H9 (cell line): Measurements from ENCODE around the gene GRK3. TPM values are rescaled to one million over a fixed set of nuclear protein-coding genes. Genes with fewer than 3 reads are reported as not detected.

Experiments
- DNase-seq: peaks from one replicate; pipeline ENCODE4 v3.0.0-alpha.2; 2017
- H2AFZ ChIP-seq: one replicate; pipeline ENCODE4 v1.6.1; 2013; ENCODE audit warnings: mild to moderate bottlenecking, low read length, control low read depth, moderate library complexity
- H2AK5ac ChIP-seq: 2 replicates; pipeline ENCODE4 v1.6.1; 2013; ENCODE audit warnings: low read length, control low read depth, mixed read lengths; ENCODE audit not compliant: insufficient read length
- H2BK120ac ChIP-seq: one replicate; pipeline ENCODE4 v1.6.1; 2013; ENCODE audit warnings: low read depth, mild to moderate bottlenecking, low read length, control low read depth, inconsistent platforms; ENCODE audit not compliant: poor library complexity, severe bottlenecking
- H2BK12ac ChIP-seq: 2 replicates; pipeline ENCODE4 v1.6.1; 2013; ENCODE audit warnings: low read length, control low read depth, mixed read lengths, low read depth; ENCODE audit not compliant: insufficient read length
- H2BK15ac ChIP-seq: 2 replicates; pipeline ENCODE4 v1.6.1; 2013; ENCODE audit warnings: low read depth, low read length, control low read depth
- H2BK20ac ChIP-seq: one replicate; pipeline ENCODE4 v1.6.1; 2013; ENCODE audit warnings: low read depth, mild to moderate bottlenecking, low read length, control low read depth, inconsistent platforms; ENCODE audit not compliant: poor library complexity, severe bottlenecking
- H2BK5ac ChIP-seq: 2 replicates; pipeline ENCODE4 v1.6.1; 2013; ENCODE audit warnings: low read length, control low read depth, mixed read lengths; ENCODE audit not compliant: insufficient read length
- H3K14ac ChIP-seq: 2 replicates; pipeline ENCODE4 v1.6.1; 2013; ENCODE audit warnings: low read length, control low read depth; ENCODE audit not compliant: insufficient read depth
- H3K18ac ChIP-seq: 2 replicates; pipeline ENCODE4 v1.6.1; 2013; ENCODE audit warnings: low read depth, mild to moderate bottlenecking, mixed read lengths, low read length, control low read depth; ENCODE audit not compliant: insufficient read length
- H3K23ac ChIP-seq: 2 replicates; pipeline ENCODE4 v1.6.1; 2013; ENCODE audit warnings: low read length, control low read depth, mixed read lengths, low read depth; ENCODE audit not compliant: insufficient read length
- H3K23me2 ChIP-seq: 2 replicates; pipeline ENCODE4 v1.6.1; 2013; ENCODE audit warnings: low read depth, mild to moderate bottlenecking, mixed read lengths, low read length, control low read depth; ENCODE audit not compliant: insufficient read length, poor library complexity, severe bottlenecking
- H3K27ac ChIP-seq: 2 replicates; pipeline ENCODE4 v1.5.1; 2013; ENCODE audit warnings: low read length, control low read depth, mixed read lengths, low read depth; ENCODE audit not compliant: insufficient read length
- H3K27me3 ChIP-seq: 2 replicates; pipeline ENCODE4 v1.6.1; 2013; ENCODE audit warnings: low read length, control low read depth, inconsistent platforms; ENCODE audit not compliant: insufficient read depth
- H3K4ac ChIP-seq: 2 replicates; pipeline ENCODE4 v1.6.1; 2013; ENCODE audit warnings: low read depth, mild to moderate bottlenecking, control low read depth, inconsistent platforms, low read length, moderate library complexity
- H3K4me1 ChIP-seq: 2 replicates; pipeline ENCODE4 v1.6.1; 2013; ENCODE audit warnings: low read length, control low read depth, inconsistent platforms; ENCODE audit not compliant: insufficient read depth
- H3K4me2 ChIP-seq: 2 replicates; pipeline ENCODE4 v1.6.1; 2013; ENCODE audit warnings: low read length, control low read depth, mixed read lengths; ENCODE audit not compliant: insufficient read length, insufficient read depth
- H3K56ac ChIP-seq: 2 replicates; pipeline ENCODE4 v1.6.1; 2013; ENCODE audit warnings: low read depth, mild to moderate bottlenecking, mixed read lengths, low read length, control low read depth; ENCODE audit not compliant: insufficient read length
- H3K79me1 ChIP-seq: 2 replicates; pipeline ENCODE4 v1.6.1; 2013; ENCODE audit warnings: low read depth, mild to moderate bottlenecking, moderate library complexity, low read length, control low read depth, inconsistent platforms; ENCODE audit not compliant: insufficient read depth, poor library complexity, severe bottlenecking
- H3K79me2 ChIP-seq: 2 replicates; pipeline ENCODE4 v1.6.1; 2013; ENCODE audit warnings: low read length, control low read depth, inconsistent platforms; ENCODE audit not compliant: insufficient read depth
- H3K9ac ChIP-seq: 2 replicates; pipeline ENCODE4 v1.6.1; 2013; ENCODE audit warnings: low read length, control low read depth, mixed read lengths; ENCODE audit not compliant: insufficient read length; ENCODE audit errors: extremely low read depth
- H3K9me3 ChIP-seq: one replicate; pipeline ENCODE4 v1.6.1; 2013; ENCODE audit warnings: low read depth, low read length, inconsistent platforms; ENCODE audit not compliant: control insufficient read depth
- H3T11ph ChIP-seq: one replicate; pipeline ENCODE4 v1.6.1; 2013; ENCODE audit warnings: mild to moderate bottlenecking, low read length, control low read depth, inconsistent platforms
- H4K20me1 ChIP-seq: one replicate; pipeline ENCODE4 v1.6.1; 2013; ENCODE audit not compliant: control insufficient read depth, insufficient read length, insufficient read depth
- H4K5ac ChIP-seq: 2 replicates; pipeline ENCODE4 v1.6.1; 2013; ENCODE audit warnings: low read depth, mild to moderate bottlenecking, mixed read lengths, low read length, control low read depth; ENCODE audit not compliant: insufficient read length
- H4K8ac ChIP-seq: replicated peaks from 2 replicates; pipeline ENCODE4 v1.6.1; 2013; ENCODE audit warnings: low read length, control low read depth, mixed read lengths, low read depth; ENCODE audit not compliant: insufficient read length
- H4K91ac ChIP-seq: 2 replicates; pipeline ENCODE4 v1.6.1; 2013; ENCODE audit warnings: low read depth, mild to moderate bottlenecking, moderate library complexity, mixed read lengths, low read length, control low read depth; ENCODE audit not compliant: insufficient read length
- H3K27ac Mint-ChIP-seq, 3 experiments: 2 replicates in 2 of 3; 3 replicates in 1 of 3; pipeline ENCODE4 v1.8.0; 2020 to 2021; ENCODE audit warnings: mixed read lengths in 3 of 3, mild to moderate bottlenecking in 1 of 3, moderate library complexity in 1 of 3
- H3K27me3 Mint-ChIP-seq: 2 replicates; pipeline ENCODE4 v1.8.0; 2021; ENCODE audit warnings: low read depth, mild to moderate bottlenecking, moderate library complexity, mixed read lengths
- H3K36me3 Mint-ChIP-seq, 3 experiments: 2 replicates in 2 of 3; 3 replicates in 1 of 3; pipeline ENCODE4 v1.8.0; 2020 to 2021; ENCODE audit warnings: low read depth in 3 of 3, mixed read lengths in 3 of 3; ENCODE audit not compliant: insufficient read depth in 1 of 3
- H3K4me1 Mint-ChIP-seq, 2 experiments: 2 replicates each; pipeline ENCODE4 v1.8.0; 2020; ENCODE audit warnings: mixed read lengths in 2 of 2
- H3K4me3 Mint-ChIP-seq, 2 experiments: 2 replicates in 1 of 2; 3 replicates in 1 of 2; pipeline ENCODE4 v1.8.0; 2020 to 2021; ENCODE audit warnings: mild to moderate bottlenecking in 2 of 2, mixed read lengths in 2 of 2, moderate library complexity in 1 of 2
- H3K9me3 Mint-ChIP-seq, 2 experiments: 2 replicates in 1 of 2; 3 replicates in 1 of 2; pipeline ENCODE4 v1.8.0; 2020; ENCODE audit warnings: mild to moderate bottlenecking in 2 of 2, mixed read lengths in 2 of 2, moderate library complexity in 1 of 2
- CTCF ChIP-seq: fragments of 200-600 bp; sonication (generic); conservative IDR thresholded peaks from 3 replicates; pipeline ENCODE4 v1.8.0; 2021; ENCODE audit warnings: antibody characterized with exemption, mild to moderate bottlenecking
- WGBS: extraction: QIAGEN DNeasy Blood & Tissue Kit; methylation state at CpG from one replicate; pipeline ENCODE4 v1.1.7; 2013; ENCODE audit warnings: missing lambda C conversion rate, low lambda C conversion rate, mixed read lengths; ENCODE audit not compliant: insufficient read length; ENCODE audit errors: extremely low coverage; 5-methylcytosine and 5-hydroxymethylcytosine counted together
- total RNA-seq: library from RNA; stranded (reverse); gene quantifications from 2 replicates; pipeline ENCODE4 v1.2.1, GENCODE V29; 2021

Gene GRK3
- total RNA-seq, 1 experiment from 2014 or later: 23.9 TPM

DNA sequence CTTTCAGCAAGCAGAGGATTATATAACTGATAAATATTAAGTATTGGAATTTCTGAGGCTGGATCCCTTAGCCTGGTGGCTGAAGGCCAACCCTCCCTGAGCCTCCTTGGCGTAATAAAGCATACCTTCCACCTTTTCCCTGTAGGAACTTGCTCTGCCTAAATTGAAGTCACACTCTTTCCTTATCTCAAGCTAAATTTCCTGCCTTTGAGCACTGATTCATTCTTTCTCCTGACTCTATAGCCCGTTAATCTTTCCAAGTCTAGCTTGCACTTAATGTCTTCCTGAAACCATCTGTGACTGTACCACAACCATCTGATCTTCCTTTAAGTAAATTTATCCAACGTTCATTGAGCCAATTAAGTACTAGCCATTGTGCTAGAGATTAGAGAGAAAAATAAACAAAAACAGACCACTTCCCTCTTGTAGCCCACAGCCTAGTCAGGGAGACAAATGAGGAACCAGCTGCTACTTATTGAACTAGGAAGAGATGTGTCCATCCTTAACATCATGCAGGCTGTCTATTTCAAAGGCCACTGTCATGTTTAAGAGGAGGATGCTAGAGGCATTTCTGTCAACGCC, 62.9 kb downstream of the GRK3 start:
- Histone ChIP-seq H2AK5ac (no peak overlapping the region), H3K79me2 (no peaks in the 10 kb centered on the region), H3K9ac (no peak overlapping the region), H4K5ac (no peak overlapping the region), H3K27ac (no peak overlapping the region), H3K4me1 (peaks cover 3% of the 10 kb centered on the region; the same call in 1 of the 2 replicates), H2BK120ac (no peak overlapping the region), H3T11ph (no peak overlapping the region), H2AFZ (no peak overlapping the region), H3K18ac (no peak overlapping the region), H3K23me2 (no peaks in the 10 kb centered on the region), H3K14ac (no peak overlapping the region), H2BK20ac (no peak overlapping the region), H3K79me1 (no peaks in the 10 kb centered on the region), H4K91ac (no peak overlapping the region), H3K9me3 (no peaks in the 10 kb centered on the region), H4K8ac (no peak overlapping the region), H3K56ac (no peak overlapping the region), H2BK5ac (no peak overlapping the region), H4K20me1 (no peaks in the 10 kb centered on the region), H2BK15ac (no peak overlapping the region), H3K4ac (no peak overlapping the region), H2BK12ac (no peak overlapping the region), H3K27me3 (no peaks in the 10 kb centered on the region), H3K4me2 (no peak overlapping the region), H3K23ac (no peak overlapping the region)
- no CpG with 5 or more reads among the region's 4 CpGs for WGBS
- Mint-ChIP-seq H3K27ac (no peak overlapping the region), H3K9me3 (no peaks in the 10 kb centered on the region), H3K4me1 (peaks cover 27 to 29% of the 10 kb centered on the region in 2 experiments), H3K36me3 (peaks cover 0 to 10% (median 5%) of the 10 kb centered on the region in 3 experiments; a peak in 5 of 7 replicates), H3K27me3 (no peaks in the 10 kb centered on the region), H3K4me3 (no peak overlapping the region)
- DNase-seq: no peak
- no peak for TF ChIP-seq CTCF
